HG03045 (cell line): ENCODE data around the gene CST3.

Source experiments
- ATAC-seq: cut with Tn5 transposase; IDR thresholded peaks from one replicate; pipeline ENCODE4 v1.9.1; 2021; ENCODE audit warnings: mild to moderate bottlenecking, moderate library complexity; ENCODE audit not compliant: unreplicated experiment

CST3 gene

DNA sequence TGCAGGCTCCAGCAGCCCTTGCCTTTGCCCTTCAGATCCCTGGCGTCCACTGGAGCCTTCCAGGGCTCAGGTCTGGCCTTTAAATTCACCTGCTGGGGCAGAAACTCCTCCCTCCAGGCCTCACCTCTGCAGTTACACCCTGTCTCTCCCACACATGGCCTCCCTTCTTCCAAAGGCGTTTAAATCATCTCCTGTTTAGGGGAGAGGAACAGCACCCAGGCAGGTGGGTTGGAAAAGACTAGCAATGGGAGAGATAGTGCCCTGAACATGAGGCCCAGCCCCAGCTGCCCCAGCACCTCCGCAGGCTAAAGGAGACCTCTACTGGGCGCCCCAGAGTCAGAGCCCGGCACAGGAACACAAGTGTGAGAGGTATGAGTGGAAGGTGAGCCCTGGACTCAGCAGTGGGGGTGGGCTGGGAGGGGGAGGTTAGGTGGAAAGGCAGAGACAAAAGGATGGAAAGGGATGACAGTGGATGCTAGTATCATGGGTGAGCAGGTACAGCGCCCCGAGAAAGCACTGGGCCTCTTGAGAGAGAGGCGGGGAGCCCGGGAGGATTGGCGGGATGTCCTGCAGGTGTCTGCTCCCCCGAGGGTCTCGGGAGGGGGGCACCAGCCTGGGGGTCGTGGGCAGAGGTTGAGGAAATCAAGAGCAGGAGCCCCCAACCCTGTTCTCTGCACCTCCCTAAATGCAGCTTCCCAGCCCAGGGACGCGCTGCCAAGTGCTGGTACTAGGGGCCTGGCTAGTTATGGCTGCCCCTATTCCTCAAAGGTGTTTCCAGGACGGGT lies 31.7 kb downstream of the CST3 start, which contains the start of gene CST9:
TSS of gene CST9 (minus strand) at position 51 of the 785 bp plus-strand sequence. CDS start 53 bp downstream, outside the sequence.
- no peak for ATAC-seq

DNA sequence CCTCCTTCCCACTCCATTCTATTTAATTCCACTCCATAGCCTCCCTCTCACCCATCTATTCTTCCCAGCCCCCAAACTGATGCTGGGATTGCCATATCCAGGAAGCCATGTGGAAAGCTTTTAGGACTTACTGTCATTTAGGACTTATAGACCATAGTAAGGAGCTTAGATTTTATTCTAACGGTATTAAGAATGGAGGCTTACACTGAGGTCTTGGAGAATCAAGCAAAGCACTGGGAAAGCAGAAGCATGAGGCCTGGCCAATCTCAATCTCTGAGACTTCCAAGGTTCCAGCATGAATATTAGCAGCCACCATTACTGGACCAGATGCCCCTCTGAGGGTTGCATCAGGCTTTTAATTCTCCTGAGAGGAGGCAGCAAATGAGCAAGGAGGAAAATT lies 33.4 kb downstream of the CST3 start:
- no peak for ATAC-seq

DNA sequence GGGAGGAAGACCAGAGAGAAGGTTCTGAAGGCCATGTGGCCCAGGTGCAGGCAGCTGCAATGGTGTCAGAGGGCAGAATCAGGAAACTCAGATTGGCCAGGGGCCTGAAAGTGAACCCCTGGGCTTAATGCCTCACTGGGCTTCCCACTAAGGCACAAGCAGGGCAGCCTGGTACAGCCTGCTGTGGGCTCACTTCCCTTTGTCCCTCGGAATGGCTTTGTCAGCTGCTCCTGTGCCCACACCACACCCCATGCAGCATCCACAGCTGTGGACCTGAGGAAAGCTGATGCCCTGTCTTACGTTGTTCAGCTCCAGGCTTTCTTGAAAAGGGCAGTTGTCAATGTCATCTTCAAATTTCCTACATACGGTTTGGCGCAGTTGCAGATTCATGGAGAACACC lies 34.4 kb downstream of the CST3 start:
- ATAC-seq, result no peak

DNA sequence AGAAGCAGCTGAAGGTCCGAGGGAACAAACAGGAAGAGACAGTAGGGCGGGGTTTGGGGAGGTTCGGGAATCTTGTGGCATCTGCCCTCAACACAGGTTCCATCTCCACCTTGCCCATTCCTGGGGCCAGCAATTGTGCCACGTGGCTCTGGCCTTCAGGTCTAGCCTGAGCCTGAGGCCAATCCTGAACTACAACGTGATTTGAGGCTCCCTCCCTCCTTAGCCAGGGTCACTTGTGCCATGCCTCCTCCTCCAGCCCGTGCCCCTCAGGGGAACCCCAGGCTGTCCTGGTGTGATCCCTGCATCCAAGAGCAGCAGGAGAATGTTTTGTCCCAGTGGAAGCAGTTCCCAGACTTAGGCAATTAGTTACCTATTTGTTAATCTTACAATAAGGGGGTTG lies 35.1 kb downstream of the CST3 start:
- ATAC-seq, result no peak

DNA sequence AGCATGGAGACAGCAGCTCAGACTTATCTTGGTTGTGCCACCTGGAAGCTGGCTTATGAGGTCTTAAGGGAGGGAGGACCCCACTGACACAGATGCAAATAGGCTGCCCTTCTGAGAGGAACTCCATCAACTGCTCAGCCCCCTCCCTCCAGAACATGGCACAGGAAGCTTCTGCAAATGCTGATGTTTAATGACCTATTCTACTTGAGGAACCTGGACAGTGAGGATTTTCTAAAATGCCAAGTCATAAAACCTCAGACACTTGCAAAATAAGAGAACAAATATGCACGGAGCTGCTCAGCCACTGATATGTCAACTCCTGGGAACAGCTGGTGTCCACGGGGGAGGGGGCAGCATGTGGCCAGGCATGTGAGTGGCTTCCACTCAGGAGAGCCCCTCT lies 35.5 kb downstream of the CST3 start:
- ATAC-seq, result no peak

DNA sequence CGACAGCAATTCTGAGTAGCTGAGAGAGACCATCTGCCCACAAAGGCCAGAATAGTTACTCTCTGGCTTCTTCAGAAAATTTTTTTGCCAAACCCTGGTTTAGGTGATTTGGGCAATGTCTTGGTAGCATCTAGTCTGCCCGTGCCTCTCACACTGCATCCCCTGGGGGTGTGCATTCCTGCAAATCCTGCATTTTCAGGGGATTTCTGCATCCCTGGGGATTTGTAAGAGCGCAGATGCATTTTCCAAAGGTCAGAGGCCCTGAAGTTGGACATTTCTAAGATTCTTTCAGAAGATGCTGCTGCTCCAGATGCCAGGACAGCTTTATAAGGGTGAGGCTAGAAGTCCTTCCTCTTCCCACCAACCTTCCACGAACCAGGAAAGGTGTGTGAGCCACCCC lies 36.0 kb downstream of the CST3 start:
- no peak for ATAC-seq

DNA sequence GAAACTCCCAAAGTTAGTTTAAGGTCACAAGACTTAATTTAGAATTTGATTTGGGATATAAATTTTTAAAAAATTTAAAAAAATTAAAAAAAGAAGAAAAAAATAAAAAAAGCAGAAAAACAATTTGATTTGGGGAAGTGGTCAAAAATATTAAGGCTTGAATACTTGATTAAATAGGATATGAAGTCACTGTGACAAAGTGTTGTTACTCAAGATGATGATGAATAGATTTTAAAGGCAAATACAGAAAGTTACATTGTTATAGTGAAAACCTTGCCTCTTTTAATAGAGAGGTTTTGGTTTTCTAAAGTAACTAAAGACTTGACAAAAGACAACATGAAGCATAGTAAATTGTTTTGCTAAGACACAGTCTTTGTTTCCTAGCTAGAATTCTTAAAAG lies 39.3 kb downstream of the CST3 start:
- ATAC-seq, result no peak

DNA sequence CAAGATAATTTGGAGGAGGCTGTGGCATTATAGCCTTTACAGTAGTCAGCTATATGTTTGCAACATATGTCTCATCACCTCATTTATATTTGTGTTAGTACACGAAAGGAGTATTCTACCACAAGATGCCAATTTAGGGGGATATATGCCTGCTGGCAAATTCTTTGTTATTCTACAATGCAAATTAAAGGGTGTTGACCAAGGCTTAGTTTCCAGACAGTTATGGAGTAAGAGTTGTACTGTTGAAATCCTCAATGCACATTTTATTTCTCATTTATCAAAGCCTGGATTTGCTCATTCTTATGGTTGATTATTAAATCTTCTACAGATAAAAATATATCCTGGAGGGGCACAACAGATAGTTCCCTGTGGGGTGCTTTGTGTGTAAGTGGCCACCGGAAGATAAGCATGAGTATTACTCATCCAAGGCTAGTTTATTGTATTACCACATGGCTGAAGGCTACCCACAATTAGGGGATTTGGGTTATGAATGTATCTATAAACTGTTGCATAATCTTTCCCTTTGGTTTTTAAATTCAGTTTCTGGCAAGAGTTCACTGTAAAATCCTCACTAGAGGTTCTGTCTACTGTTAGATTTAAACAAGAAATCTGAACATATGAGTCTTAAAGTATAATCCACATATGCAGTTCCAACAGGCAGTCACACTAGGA lies 41.0 kb downstream of the CST3 start:
- no peak for ATAC-seq

DNA sequence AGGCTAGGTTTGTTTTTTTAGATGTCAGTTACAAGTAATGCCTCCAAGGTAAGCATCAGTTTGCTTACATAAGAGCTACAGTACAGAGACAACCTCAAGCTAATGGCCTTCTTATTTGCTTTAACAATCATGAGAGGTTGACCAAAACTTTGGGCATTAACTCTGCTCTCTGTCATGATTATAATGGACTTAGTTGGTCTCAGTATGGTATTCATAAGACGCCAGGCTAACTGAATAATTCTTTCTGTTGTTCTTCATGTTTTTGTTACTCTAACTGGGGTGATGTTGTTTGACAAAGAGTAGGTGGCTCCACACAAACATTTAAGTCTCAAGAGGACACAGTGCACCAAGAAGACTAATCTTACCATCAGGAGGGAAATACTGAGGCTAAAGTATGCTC lies 41.8 kb downstream of the CST3 start:
- no peak for ATAC-seq

DNA sequence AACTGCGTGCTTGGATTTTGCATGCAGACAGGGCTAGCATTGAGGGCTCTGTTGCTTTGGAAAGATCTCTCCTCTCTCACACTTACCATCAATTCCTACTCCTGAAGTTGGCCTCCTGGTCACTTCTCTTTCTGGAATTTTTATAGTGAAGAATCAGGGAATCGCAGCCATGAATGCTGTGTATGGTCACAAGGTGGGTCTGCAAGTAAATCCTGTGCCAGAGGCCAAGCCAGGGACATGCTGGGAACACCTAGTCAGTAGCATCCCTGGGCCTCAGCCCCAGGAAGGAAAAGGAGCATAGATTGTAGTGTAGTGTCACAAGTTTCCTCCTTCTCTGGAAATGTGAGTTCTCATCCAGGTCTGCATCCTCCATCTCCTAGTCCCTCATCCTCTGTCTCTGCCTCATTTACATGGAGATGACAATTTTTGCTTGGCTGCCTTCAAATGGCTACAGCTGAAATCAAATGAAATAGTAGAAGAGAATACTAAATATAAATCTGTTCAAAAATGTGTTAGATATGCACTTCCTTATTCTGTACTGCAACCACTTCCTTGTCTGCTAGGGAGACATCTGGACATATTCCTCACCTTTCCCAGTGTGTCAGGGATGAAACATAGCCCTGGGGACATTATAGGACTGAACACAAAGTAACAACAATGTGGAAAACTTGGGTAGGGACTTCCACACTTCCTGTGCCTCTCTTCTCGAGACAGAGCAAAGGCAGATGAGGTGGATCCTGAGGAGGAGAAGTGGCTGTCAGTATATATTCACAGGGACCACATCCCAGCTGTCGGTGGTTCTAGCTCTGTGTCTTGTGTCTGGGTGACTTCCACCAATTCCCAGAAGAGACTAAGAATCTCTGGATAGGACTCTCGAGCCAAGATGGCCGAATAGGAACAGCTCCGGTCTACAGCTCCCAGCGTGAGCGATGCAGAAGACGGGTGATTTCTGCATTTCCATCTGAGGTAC lies 49.0 kb downstream of the CST3 start:
- no peak for ATAC-seq

DNA sequence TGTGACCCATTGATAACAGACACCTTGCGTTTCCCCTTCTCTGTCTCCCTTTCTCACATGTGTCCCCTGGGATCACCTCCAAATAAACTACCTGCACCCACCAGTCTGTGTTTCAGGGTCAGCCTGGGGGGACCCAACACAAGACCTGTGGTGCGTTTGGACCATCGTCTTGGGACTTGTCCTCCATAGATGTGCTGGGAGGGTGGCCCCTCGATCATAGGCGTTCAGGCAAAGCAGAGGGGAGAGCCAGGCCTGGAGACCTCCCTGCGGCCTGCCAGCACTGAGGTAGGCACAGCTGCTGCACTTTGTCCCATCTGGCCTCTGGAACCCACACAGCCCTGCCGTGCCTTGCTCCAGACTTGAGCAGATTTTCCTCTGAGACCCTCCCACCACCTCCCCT lies 50.1 kb downstream of the CST3 start:
- no peak for ATAC-seq

DNA sequence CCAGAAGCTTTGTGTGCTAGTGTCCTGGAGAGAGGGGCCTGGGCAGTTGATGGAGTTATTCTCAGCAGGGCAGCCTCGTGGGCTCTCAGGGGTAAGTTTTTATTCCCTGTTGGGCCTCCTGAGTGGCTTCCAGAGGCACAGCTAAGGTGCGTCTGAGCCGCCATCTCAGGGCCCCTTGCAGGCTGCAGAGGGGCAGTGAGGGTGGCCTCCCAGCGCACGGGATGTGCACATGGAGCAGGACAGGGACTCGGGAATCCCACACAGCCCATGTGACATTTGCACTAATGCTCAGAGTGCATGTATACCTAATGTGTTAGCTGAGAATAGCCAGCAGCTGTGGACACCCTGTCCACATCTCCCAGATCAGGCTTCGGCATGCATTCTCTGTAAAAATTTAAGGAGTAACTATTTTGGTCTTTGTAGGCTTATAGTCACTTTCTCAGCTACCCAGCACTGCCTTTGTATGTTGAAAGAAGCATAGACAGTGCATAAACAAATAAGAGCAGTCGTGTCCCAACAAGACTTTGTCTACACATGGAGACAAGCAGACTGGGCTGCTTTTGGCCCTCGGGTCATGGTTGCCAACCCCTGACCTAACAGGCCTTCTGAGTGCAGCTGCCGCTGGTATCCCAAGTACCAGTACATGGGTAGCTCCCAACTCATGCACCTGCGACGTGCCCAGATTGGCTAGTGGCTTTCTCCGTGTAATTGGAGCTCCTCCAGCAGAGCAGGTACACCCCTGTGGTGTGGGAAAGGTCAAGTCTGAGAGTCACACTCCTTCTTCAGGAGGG lies 50.8 kb downstream of the CST3 start:
- ATAC-seq, result no peak

DNA sequence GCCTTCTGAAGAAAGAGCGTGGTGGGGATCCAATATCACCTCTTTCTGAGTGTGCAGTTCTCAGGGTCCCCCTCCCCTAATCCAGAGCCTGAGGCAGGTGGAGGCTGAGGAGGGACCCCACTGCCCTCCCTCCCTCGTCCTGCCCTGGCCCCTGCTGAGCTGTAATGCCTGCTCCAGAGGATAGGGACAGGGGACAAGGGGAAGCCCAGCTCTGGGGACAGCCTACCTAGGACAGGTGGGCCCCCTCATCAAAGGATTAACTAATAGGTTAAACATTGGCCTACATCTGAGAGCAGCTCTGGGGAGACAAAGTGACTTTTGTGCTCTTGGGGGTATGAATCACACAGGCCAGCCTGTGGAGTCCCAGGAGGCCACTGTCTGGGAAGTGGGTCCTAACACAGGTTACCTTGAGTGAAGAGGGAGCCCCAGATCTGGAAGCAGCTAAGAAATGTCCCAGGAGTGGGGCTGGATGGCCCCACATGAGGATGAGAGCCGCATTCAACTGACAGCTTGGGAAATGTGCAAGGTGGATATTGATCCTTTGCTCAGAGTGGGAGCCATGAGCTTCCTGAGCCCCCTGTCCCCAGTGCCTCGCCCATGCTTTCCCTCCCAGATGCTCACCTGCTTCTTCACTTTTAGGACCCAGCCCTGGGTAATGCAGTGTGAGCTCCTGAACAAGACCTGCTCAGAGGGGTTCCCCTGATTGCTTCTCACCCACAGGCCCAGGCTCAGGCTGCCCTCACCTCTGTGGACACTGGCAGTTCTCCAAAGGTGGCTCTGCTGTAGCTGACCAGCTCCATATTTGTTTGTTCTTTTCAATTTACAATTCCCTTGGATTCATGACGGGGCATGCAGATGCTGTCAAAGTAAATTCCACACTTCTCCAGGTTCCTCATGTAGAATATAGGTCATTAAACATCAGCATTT lies 51.7 kb downstream of the CST3 start:
- ATAC-seq, result no peak

DNA sequence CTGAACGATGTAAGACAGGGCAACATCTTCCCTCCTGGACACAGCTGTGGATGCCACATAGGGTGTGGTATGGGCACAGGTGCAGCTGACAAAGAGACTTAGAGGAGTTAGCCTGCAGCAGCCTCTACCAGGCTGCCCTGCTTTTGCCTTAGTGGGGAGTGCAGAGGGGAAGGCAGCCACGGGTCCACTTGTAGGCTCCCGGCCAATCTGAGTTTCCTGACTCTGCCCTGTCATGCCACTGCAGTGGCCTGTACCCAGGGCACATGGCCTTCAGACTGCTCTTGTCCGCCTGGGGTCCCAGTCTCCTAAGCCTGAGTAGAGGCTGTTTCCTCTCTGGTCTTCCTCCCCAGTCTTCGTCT lies 52.3 kb downstream of the CST3 start:
- ATAC-seq, result no peak

DNA sequence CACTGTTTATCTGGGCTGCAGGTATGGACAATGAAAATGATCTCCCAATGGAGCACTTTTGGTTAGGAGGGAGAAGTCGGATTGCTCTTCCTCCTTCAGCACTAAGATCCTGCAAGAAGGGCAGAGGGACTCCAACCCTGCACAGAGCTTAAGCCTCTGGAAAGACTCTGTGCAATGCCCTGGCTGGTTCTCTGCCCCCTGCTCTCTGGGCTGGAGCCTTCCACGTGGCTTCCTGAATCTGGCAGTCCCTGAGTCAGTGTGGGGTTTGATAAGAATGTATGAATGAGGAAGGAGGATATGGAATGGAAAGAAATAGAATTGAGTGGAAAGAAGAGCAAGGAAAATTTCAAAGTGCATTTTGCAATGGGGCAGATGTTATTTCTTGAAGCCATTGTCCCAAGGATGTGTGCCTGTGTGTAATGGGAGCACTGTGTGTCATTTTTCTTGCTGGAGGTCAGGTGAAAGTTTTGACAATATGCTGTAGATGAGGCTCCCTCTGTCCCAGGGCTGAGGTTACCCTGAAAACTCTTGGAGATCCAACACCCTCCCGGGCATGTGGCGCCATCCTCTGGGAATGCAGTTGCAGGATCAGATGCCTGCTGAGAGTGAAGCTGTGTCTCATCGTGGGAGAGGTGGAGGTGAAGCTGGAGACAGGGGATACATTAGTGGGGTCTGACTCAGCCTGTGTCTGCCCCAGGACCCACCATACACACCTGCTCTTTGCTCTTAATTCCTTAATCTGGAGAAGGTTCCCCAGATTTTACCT lies 53.1 kb downstream of the CST3 start:
- no peak for ATAC-seq
